NCI-H2171 treated with DMSO at 0.1 percent for 48 hours (cell line): ENCODE results near the gene C10orf143.

Source experiments
- DNase-seq: peaks from one replicate; lab custom pipeline; 2025; lab: John Stamatoyannopoulos, UW

The C10orf143 gene

DNA sequence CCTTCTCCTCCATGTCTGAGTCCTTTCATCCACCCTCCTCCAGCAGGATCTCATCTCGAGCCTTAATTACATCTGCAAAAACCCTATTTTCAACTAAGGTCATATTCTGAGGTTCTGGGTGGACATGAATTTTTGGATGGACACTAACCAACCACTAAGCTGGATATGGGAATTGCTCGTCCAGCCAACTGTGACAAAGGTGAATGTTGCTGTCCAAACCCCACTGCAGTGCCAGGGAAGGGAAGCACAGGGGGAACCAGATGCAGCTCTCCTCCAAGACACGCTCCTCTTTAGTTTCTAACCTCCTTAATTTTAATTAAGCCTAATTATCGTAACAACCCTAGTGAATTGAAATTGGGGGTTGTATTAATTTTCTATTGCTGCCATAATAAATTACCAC is 81.4 kb downstream of the C10orf143 start:
- DNase-seq: no peak

DNA sequence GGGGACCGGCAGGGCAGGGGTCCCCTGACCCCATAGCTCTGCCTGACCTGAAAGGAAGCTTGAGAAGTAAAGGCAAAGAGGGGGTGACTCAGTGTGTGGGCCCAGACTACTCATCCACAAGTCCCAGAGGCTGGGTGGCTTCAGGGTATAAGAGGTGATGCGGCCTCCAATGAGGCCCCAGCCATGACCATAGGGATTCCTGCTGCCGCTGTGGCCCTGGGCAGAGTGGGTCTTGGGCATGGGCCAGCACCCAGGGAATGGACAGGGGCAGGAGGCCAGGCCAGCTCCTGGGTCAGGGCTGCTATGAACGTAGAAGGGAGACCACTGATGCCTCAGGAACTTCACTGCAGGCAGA is 82.2 kb downstream of the C10orf143 start:
- no peak for DNase-seq

DNA sequence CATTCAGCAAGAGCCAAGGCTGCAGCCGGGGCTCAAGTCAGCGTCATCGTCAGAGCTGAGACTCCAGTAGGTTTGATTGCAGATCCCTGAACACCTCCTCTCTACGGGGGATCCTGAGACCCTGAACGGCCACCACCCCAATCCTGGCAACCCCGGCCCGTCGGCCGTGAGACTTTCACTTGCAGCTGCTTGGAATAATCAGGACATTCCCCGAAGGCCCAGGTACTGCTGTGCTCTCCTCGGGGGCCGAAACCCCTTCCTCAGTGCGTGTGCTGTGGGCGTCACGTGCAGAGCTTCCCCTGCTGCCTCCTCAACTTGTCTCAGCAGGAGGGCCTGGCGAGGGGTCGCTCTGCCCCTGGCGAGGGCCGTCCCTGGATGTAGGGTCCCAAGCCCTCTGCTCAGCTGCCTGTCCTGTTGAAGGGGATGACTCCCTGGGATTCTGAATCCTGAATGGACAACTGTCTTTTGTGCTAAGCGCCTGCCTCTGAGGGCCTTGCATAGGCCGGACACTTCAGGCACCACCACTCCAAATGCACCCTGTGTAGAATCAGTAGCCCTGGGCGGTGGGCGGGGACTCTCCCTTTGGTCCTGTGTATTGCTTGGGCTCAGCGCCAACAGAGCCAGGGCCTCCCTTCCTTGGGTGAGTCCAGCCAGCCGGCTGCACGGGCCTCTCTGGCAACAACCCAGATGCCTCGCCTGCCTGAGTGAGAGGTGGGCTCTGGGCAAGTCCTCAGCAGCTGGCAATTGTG is 82.7 kb downstream of the C10orf143 start:
- DNase-seq: no peak

DNA sequence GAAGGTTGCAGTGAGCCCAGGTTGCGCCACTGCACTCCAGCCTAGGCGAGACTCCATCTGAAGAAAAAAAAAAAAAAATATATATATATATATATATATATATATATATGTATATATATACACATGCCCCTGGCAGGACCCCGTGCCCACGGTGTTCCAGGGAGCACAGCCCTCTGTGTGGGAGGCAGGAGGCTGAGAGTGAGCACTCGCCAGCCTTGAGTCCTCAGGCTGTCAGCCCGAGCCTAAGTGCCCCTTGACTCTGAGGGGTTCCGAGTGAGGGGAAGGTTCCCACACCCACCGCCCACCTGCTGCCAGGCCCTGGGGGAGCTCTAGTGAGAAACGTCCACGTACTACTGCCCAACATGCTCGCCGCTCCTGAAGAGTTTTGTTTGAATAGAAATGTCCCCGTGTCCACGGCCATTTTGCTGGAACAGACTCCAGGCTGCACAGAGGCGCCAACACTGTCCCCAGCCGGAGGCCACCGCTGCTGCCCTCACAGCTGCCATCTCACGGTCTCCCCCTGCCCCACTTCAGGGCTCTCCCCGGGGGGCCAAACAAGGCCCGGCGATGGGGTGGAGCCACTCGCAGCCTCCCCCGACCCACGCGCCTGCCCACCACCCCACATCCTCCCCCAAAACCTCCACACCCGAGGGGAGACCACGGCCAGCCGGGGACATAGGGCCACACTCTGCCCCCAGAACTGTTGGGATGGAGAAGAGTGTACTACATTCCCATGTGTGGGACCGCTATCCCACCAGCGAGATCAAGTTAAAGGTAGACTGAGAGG is 83.8 kb downstream of the C10orf143 start:
- DNase-seq: no peak

DNA sequence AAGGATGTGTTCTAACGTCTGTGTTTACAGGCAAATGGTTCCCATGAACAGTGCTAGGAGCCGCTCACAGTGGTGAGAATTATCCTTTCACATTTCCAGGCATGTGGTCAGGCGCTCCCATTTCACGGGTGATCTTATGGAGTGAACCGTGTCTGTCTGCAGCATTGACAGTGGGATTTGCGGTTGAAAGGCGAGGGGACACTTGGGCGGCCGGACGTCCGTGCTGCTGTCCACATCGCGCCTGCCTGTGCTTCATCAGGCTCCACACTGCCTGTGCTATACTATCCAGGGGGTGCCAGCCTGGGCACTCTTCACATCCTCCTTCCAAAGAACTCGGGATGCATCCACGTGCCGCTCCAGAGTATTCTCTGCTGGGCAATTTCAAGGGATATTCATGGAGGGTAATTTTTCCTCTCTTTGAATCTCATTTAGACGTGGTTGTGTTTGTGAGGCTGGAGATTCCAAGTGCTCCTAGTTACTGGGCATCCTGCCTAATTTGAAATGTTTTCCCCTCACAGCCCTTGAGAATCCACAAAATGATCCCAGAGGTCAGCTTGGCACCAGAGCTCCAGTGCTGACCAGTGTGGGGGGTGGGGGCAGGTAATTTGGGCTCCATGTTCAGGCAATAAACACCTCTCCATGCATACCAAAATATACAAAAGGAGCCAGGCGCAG is 84.7 kb downstream of the C10orf143 start:
- DNase-seq: no peak

DNA sequence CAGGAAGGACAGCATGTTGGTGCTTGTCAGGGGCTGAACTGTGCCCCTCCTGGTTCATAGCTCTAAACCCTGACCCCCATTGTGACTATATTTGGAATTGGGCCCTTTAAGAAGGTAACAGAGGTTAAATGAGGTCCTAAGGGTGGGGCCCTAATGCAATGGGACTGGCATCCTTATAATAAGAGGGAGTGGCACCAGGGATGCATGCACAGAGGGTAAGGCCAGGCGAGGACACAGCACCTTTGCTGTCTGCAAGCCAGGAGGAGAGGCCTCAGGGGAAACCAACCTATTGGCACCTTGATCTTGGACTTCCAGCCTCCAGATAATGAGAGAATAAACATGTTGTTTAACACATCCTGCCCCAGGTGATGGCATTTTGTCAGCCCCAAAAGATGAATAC is 85.3 kb downstream of the C10orf143 start:
- DNase-seq: no peak

DNA sequence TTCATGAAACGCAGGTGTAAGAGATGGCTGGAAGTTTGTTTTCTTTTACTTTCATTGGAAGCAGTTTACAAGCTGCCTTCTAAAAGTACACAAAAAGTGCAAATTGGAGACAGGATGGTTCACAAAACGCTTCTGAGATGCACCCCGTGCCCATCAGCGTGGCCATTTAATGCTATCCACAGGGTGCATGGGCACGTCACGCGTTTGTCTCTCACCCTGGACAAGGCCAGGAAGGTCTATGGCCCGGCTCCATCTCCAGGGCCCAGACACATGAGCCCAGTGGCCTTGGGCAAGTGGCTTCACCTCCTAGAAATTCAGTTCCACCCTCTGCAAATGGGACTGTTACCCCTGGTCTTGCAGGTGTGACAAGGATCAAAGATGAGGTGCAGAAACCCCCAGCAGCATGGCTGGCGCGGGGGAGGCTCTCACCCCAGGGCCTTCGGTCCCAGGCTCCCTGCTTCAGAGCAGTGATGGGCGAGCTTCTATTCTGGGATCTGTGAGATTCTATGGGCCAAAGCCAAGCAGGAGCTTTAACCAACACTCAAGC is 85.8 kb downstream of the C10orf143 start:
- DNase-seq: no peak

GRCh38 chr10:130024326-130024725 is 86.3 kb downstream of the C10orf143 start:
- peak; percentile 6 for DNase-seq

GRCh38 chr10:130023454-130024230 is 87.0 kb downstream of the C10orf143 start:
- DNase-seq: peak; percentile 31

DNA sequence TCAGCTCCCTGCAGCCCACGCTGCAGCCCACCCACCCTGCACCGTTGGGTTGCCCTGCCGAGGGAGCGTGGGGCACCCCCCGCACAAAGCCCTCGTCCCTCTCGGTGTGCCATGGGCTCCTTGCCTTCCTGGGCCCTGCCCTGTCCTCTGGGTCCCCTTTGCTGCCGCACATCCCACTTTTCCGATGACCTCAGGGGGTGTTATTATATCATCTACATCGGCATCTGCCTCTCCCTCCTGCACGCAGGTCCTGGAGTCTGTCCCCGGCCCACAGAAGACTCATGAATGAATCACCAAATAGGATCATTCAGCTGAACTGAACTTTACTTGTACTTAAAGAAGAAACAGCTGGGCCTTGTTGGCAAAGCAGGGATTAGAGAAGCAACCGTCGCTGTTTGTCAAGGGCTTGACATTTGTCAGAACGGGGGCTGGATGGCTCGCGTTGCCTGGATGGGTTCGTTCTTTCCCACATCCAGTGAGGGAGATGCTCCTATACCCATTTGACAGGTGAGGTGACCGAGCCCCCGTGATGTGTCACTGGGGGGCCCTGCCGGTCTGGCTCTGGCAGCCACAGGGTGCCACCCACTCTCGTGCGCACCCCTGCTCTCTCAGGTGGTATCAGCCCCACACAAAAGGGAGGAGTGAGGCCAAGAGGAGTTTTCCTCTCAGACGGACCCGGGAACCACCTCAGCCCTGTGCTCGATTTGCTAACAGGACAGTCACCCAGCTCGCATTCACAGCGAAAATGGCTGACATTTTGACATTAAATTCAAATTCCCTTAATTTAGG is 87.9 kb downstream of the C10orf143 start:
- peak; percentile 47 for DNase-seq

GRCh38 chr10:130022086-130022485 is 88.5 kb downstream of the C10orf143 start:
- DNase-seq: no peak

GRCh38 chr10:130021383-130021950 is 89.2 kb downstream of the C10orf143 start:
- peak; percentile 9 for DNase-seq

DNA sequence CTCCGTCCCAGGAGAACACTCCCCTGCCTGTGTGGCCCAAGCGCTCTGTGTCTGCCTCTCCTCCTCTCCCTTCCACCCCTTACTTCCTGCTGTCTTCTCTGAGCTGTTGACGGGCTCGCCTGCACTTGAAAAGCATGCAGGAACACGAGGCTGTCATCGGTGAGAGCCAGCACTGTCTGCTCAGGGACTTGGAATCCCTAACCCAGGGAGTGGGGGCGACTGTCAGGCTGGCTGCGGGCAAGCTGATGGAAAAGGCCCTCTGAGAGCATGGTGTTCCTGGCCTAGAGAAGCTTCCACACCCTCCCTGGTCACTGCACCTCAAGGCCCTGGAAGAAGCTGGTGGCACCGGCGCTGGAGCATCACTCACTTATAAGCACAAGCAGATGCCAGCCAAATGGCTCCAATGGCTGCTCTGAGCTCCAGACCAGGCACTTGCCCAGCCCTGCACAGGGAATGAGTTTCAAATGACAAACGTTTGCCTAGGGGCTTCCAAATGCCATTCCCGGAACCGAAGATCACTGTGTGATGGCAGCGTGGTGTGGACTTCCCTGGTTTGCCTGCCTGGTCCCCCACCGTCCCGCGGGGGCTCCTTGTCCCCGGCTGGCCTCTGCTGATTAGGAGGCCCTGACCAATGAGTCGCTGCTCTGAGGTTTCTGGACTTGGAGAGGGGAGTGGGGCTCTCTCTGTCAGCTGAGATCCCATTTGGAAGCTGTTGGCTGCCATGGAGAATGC is 89.8 kb downstream of the C10orf143 start:
- no peak for DNase-seq

GRCh38 chr10:130018730-130019185 is 91.9 kb downstream of the C10orf143 start:
- DNase-seq: no peak

GRCh38 chr10:130018265-130018664 is 92.4 kb downstream of the C10orf143 start:
- DNase-seq: peak; percentile 8

DNA sequence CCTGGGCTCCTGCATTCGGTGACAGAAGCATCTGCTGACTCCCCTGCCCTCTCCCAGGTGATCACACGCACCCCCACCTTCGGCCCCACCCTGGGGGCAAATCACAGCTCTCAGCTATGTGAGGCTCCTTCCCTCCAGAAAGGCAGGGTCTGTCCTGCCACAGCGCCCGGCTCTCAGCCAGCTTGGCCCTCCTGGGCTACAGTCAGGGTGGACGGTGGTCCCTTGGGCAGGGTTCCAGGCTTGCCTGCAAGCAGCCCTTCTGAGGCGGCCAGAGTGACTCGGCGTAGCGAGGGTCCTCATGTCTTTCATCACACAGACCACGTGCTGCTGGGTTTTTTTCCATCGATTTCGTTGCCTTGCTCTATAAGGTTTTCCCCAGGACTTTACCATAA is 93.0 kb downstream of the C10orf143 start:
- no peak for DNase-seq

GRCh38 chr10:130016993-130017630 is 93.5 kb downstream of the C10orf143 start:
- DNase-seq: no peak

DNA sequence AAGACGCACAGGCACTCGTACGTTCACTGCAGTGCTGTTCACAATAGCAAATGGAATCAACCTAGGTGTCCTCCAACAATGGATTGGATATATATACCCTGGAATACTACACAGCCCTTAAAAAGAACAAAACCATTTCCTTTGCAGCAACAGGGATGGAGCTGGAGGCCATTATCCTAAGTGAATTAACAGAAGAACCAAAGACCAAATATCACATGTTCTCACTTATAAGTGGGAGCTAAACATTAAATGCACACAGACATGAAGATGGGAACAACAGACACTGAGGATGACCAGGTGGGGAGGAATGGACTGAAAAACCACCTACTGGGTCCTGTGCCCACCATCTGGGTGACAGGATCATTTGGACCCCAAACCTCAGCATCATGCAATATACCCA is 94.5 kb downstream of the C10orf143 start:
- no peak for DNase-seq

DNA sequence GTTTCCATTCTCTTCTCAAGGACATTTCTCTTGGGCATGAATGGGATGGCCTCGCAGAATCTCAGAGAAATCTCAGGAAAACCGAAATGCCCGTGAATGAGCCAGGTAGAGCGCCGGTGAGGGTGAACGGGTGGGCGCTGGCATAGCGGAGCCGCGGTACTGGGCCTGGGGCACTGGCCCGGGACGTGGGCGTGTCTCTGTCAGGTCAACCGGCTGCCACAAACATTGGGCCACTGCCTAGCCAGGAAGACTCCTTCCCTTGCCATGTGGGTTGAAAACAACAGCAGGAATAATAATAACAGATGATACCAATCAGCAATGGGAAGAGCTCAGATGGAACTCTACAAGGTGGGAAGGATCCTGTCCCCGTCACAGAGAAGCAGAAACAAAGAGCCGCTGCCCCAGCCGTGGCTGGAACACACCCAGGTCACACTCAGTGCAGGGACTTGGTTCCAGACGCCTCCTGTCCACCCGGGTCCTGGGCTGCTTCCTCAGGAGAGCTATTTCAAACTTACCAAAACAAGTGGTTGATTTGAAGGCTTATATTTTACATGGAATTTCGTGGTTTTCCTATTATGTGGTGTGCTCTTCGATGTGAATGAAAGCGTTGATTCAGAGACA is 95.4 kb downstream of the C10orf143 start:
- no peak for DNase-seq
